Activated CD8-positive, alpha-beta memory T cell treated with anti-CD3 and anti-CD28 coated beads, Interleukin-2, amount 10 ng/mL, durations not matched to agents 7 days and 5 days (primary cell): Measurements from ENCODE around the gene UMAD1. TPM values are rescaled to one million over a fixed set of nuclear protein-coding genes. Genes with fewer than 3 reads are reported as not detected.

Source experiments
- ATAC-seq: fragments of 150-1000 bp; cut with Tn5 transposase; one replicate; pipeline ENCODE4 v1.10.0; 2021; ENCODE audit warnings: moderate library complexity
- CTCF ChIA-PET: fragments of 350-600 bp; sonication (Branson Sonifier 250); formaldehyde crosslinking; loops from one replicate; lab custom pipeline; 2021; ENCODE audit warnings: antibody characterized with exemption; lab: Charles Lee
- DNase-seq: peaks from one replicate; pipeline ENCODE4 v3.0.0-alpha.2; 2020
- H3K27ac Mint-ChIP-seq: one replicate; pipeline ENCODE4 v1.8.0; 2021; ENCODE audit warnings: mild to moderate bottlenecking, mixed read lengths
- H3K27me3 Mint-ChIP-seq: one replicate; pipeline ENCODE4 v1.8.0; 2021; ENCODE audit warnings: mixed read lengths
- H3K36me3 Mint-ChIP-seq: one replicate; pipeline ENCODE4 v1.8.0; 2021; ENCODE audit warnings: mild to moderate bottlenecking, mixed read lengths
- H3K4me1 Mint-ChIP-seq: one replicate; pipeline ENCODE4 v1.8.0; 2021; ENCODE audit warnings: mixed read lengths
- H3K4me3 Mint-ChIP-seq: one replicate; pipeline ENCODE4 v1.8.0; 2021; ENCODE audit warnings: mild to moderate bottlenecking, moderate library complexity, mixed read lengths
- H3K9me3 Mint-ChIP-seq: one replicate; pipeline ENCODE4 v1.8.0; 2022; ENCODE audit warnings: low read depth, mixed read lengths
- total RNA-seq, 2 experiments: library from RNA; stranded (reverse); gene quantifications; one replicate each; pipeline ENCODE4 v1.2.3, GENCODE V29; 2021

The UMAD1 gene
- total RNA-seq, 2 experiments from 2014 or later = 12.3 to 14.2 TPM

DNA sequence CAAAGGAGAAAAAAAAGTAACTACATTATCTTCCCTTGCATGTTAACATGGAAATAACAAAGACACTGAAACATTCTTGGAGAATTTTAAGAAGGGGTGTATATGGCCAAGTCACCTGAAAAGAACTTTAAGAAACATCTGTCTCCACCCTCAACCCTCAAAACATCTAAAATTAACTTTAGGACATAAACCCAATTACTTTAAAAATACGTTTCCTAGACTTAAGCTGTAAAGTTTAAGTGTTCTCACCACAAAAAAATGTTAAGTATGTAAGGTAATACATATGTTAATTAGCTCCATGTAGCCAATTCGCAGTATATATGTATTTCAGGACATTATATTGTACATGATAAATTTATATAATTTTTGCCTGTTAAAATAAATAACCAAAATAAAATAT, 257.0 kb downstream of the UMAD1 start:
- H3K27ac Mint-ChIP-seq = no peak overlapping the region
- ATAC-seq (no peak), DNase-seq (no peak)
- no peaks in the 10 kb centered on the region for H3K27me3 Mint-ChIP-seq
- H3K4me1 Mint-ChIP-seq = peaks cover under 1% of the 10 kb centered on the region
- no peaks in the 10 kb centered on the region for H3K9me3 Mint-ChIP-seq
- peaks cover 3% of the 10 kb centered on the region for H3K36me3 Mint-ChIP-seq
- no peak overlapping the region for H3K4me3 Mint-ChIP-seq
- CTCF ChIA-PET = no interaction called here

DNA sequence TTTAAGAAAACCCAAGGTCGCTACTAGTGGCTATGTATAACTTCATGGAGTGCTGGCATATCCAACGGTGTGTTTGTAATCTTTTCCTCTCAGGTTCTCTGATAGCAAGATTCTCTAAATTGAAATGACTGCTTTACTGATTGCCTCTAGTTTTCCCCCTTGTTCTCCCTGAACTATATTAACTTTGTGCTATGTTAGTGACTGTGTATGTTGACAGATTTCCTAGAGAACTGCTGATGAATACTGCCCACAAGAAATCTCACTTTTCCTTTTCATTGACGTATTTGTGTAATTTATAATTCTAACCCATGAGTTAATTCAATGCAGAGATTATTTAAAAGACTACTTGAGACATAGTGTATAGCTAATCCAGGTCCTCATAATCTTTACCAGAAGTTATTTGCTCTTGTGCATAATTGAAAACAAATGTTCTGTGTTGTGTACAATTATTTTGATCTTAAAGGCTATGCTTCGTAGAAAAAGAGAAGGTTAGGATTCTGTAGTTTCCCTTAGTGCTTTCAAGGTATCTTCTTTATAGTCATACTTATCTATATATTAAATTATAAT, 257.5 kb downstream of the UMAD1 start:
- no peak overlapping the region for H3K4me3 Mint-ChIP-seq
- DNase-seq (no peak), ATAC-seq (no peak)
- H3K9me3 Mint-ChIP-seq = no peaks in the 10 kb centered on the region
- no peak overlapping the region for H3K27ac Mint-ChIP-seq
- H3K36me3 Mint-ChIP-seq = peaks cover 3% of the 10 kb centered on the region
- peaks cover 6% of the 10 kb centered on the region for H3K4me1 Mint-ChIP-seq
- CTCF ChIA-PET = no interaction called here
- no peaks in the 10 kb centered on the region for H3K27me3 Mint-ChIP-seq

DNA sequence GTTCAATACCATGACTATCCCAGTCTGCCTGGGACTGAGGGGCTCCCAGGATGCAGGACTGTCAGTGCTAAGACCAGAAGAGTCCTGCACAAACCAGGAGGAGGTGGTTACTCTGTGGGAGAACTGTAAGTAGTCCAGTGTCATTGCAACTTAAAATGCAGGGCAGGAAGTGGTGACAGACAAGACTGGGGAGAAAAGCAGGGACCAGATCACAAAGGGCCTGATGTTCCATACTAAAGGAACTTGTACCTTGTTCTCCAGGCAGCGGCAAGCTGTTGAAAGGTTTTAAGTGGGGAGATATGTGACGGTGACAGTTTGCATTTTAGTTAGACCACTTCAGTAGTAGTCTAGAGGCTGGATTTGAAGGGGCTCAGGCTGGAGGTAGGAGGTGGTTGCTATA, 262.3 kb downstream of the UMAD1 start:
- Mint-ChIP-seq H3K9me3 (peaks cover 2% of the 10 kb centered on the region), H3K27me3 (no peaks in the 10 kb centered on the region), H3K36me3 (peaks cover 3% of the 10 kb centered on the region), H3K4me1 (peaks cover 12% of the 10 kb centered on the region), H3K27ac (peak overlapping the region; percentile 44), H3K4me3 (no peak overlapping the region)
- CTCF ChIA-PET = interaction anchor here (1.3 kb wide), 1 partner anchor 42 kb away, joined by 3 read pairs; no protein-coding TSS in a partner anchor
- DNase-seq (no peak), ATAC-seq (peak; percentile 27)

DNA sequence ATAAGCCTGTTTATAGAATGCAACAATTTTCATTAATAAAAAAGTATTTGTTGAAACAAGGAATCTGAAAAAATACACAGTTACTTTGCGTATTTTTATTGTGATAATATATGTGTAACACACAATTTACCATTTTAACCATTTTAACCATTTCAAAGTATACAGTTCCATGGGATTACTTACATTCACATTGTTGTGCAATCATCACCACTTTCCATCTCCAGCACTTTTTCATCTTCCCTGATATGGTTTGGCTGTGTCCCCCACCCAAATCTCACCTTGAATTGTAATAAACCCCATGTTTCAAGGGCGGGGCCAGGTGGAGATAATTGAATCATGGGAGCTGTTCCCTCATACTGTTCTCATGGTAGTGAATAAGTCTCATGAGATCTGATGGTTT, 266.8 kb downstream of the UMAD1 start:
- CTCF ChIA-PET = interaction anchor here (1.5 kb wide), 1 partner anchor 12 kb away, joined by 3 read pairs; no protein-coding TSS in a partner anchor
- H3K27me3 Mint-ChIP-seq = no peaks in the 10 kb centered on the region
- no peak overlapping the region for H3K27ac Mint-ChIP-seq
- no peak overlapping the region for H3K4me3 Mint-ChIP-seq
- DNase-seq (no peak), ATAC-seq (no peak)
- peaks cover 12% of the 10 kb centered on the region for H3K4me1 Mint-ChIP-seq
- no peaks in the 10 kb centered on the region for H3K36me3 Mint-ChIP-seq
- H3K9me3 Mint-ChIP-seq = peaks cover 2% of the 10 kb centered on the region

DNA sequence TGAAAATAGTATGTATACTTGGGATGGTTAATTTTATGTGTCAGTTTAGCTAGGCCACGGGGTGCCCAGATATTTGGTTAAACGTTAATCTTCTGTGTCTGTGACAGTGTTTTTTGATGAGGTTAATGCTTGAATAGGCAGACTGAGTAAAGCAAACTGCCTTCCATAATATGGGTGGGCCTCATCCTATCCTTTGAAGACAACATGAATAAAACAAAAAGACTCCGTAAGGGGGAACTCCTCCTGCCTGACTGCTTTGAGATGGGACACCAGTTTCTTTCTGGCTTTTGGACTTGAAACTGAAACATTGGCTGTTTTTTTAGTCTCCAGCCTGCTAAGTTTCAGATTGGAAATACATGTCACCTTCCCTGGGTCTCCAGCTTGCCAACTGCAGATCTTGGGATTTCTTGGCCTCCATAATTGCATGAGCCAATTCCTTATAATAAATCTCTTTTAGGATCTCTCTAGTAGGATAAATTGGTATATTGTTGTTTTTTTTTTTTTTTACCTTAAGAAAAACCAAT, 268.1 kb downstream of the UMAD1 start:
- H3K27me3 Mint-ChIP-seq = no peaks in the 10 kb centered on the region
- CTCF ChIA-PET = interaction anchor here (1.2 to 1.7 kb wide), 2 partner anchors 11 to 21 kb away, joined by 3 to 4 read pairs; no protein-coding TSS in a partner anchor

DNA sequence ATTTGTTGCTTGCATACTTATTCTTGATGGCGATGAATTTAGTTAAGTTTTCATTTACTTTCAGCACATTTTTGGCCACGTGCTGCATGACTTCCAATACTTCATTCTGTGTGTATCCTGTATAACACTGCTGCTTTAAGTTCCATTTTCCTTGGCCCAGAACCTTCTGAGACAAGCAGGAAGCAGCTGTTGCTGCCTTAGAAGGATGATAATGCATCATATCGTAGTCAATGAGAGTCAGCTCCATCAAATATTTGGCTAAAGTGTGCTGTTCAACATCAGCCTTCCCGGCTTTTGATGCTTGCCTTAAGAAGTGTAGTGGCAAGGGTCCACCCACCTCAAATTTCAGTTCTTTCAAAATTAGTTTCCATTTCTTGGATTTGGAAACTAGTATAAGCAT, 268.8 kb downstream of the UMAD1 start:
- H3K27ac Mint-ChIP-seq = no peak overlapping the region
- no peak overlapping the region for H3K4me3 Mint-ChIP-seq
- DNase-seq (no peak), ATAC-seq (no peak)
- peaks cover 2% of the 10 kb centered on the region for H3K9me3 Mint-ChIP-seq
- H3K27me3 Mint-ChIP-seq = no peaks in the 10 kb centered on the region
- no peaks in the 10 kb centered on the region for H3K36me3 Mint-ChIP-seq
- no peaks in the 10 kb centered on the region for H3K4me1 Mint-ChIP-seq
- CTCF ChIA-PET = interaction anchor here (1.7 kb wide), 1 partner anchor 10 kb away, joined by 4 read pairs; no protein-coding TSS in a partner anchor

More for the DNA sequence above, 268.1 kb downstream of the UMAD1 start:
- Mint-ChIP-seq H3K27ac (no peak overlapping the region), H3K36me3 (no peaks in the 10 kb centered on the region), H3K4me1 (peaks cover under 1% of the 10 kb centered on the region), H3K4me3 (no peak overlapping the region), H3K9me3 (peaks cover 2% of the 10 kb centered on the region)
- DNase-seq (no peak), ATAC-seq (no peak)

DNA sequence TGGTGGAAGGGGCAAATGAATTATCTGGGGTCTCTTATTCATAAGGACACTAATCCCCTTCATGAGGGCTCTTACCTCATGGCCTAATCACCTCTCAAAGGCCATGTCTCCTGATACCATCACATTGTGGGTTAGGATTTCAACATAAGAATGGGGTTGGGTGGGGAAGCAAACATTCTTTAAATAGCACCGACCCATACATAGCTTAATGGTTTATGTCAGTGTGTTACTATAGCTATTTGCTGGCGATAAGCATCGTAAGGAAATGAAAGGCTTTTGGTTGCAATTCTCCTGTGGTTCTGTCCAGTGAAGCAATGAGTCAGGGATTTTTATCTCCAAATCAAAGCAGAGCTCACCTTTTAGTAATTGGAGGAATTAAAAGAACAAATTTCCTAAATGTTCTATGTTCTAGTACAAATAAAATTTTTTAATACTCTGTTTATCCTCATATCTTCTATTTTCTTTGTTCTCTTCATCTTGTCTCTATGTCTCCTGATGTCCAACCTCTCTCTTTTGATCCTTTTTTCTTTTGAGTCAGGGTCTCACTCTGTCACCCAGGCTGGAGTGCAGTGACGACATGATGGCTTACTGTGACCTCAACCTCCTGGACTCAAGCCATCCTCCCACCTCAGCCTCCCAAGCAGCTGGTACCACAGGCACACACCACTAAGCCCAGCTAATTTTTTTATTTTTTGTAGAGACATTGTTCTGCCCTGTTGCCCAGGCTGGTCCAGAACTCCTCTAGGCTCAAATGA, 271.0 kb downstream of the UMAD1 start:
- no peaks in the 10 kb centered on the region for H3K27me3 Mint-ChIP-seq
- DNase-seq = no peak
- peaks cover 2% of the 10 kb centered on the region for H3K9me3 Mint-ChIP-seq
- H3K27ac Mint-ChIP-seq = no peak overlapping the region
- no peak for ATAC-seq
- CTCF ChIA-PET = interaction anchor here (1.1 kb wide), 1 partner anchor 139 kb away, joined by 4 read pairs; no protein-coding TSS in a partner anchor
- H3K4me1 Mint-ChIP-seq = no peaks in the 10 kb centered on the region
- H3K4me3 Mint-ChIP-seq = no peak overlapping the region
- no peaks in the 10 kb centered on the region for H3K36me3 Mint-ChIP-seq

DNA sequence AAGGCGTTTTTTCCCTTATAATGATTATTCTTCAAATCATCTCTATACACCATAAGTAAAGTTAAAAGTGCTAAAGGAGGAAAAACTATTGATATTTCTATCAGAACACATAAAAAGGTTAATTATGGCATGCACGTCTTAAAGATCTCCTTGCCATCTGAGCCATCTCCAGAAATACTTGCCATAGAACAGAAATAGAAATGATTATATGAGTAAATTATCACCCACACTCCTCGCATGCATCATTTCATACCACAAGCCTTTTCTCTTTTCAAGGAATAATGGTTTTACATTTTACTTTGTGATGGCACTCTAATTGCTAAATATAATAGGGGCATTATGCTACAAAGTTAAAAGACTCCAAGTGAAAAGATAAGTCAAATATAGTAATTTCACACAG, 272.4 kb downstream of the UMAD1 start:
- CTCF ChIA-PET = no interaction called here
- Mint-ChIP-seq H3K4me1 (no peaks in the 10 kb centered on the region), H3K36me3 (no peaks in the 10 kb centered on the region), H3K27me3 (no peaks in the 10 kb centered on the region), H3K4me3 (no peak overlapping the region), H3K9me3 (no peaks in the 10 kb centered on the region), H3K27ac (no peak overlapping the region)
- ATAC-seq = no peak
- no peak for DNase-seq

DNA sequence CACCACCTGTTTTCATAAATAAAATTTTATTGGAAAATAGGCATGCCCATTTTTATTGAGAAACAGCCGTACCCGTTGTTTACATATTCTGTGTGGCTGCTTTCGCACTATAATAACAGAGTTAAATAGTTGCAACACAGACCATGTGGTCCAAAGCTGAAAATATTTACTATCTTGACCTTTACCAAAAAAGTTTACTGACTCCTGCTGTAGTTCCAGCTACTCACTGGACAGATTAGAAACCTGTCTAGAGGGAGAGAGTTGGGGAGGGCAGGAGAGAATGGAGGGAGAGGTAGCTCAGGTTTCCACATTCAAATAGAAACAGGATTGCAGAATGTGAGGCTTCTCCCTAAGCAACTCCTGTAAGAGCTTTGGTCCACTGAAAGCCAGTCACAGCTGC, 273.0 kb downstream of the UMAD1 start:
- Mint-ChIP-seq H3K36me3 (no peaks in the 10 kb centered on the region), H3K4me3 (no peak overlapping the region), H3K4me1 (no peaks in the 10 kb centered on the region), H3K27me3 (no peaks in the 10 kb centered on the region), H3K9me3 (no peaks in the 10 kb centered on the region), H3K27ac (no peak overlapping the region)
- DNase-seq (no peak), ATAC-seq (no peak)
- CTCF ChIA-PET = no interaction called here

DNA sequence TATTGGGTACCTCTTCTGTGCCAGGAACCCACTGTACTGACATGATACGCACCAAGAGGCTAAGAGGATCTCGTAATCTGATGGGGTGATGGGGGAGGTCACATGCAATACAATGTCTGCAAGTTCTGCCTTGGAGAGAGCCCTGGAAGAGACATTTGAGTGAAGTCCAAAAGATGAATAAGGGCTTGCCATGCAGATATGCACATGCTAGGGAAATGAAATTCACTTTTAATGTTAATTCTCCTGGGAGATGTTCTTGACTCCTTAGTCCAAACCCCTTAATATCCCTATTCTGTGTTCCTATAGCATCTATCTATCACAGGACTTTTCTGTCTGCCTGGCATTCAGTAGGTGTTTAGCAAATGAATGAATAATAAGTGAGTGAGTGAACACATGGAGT, 274.0 kb downstream of the UMAD1 start:
- Mint-ChIP-seq H3K4me1 (peaks cover 6% of the 10 kb centered on the region), H3K36me3 (no peaks in the 10 kb centered on the region), H3K27me3 (no peaks in the 10 kb centered on the region), H3K4me3 (no peak overlapping the region), H3K27ac (no peak overlapping the region), H3K9me3 (no peaks in the 10 kb centered on the region)
- DNase-seq = no peak
- no peak for ATAC-seq
- CTCF ChIA-PET = no interaction called here

DNA sequence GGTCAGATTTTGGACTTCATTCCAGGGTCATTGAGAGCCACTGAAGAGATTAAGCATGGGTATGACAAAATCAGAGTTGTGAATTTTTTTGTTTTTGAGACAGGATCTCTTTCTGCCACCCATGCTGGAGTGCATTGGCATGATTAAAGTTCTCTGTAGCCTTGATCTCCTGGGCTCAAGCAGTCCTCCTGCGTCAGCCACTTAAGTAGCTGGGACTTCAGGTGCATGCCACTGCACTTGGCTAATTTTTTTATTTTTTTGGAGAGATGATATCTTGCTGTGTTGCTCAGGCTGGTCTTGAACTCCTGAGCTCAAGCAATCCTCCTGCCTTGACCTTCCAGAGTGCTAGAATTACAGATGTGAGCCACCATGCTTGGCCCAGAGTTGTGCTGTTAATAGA, 275.5 kb downstream of the UMAD1 start:
- CTCF ChIA-PET = no interaction called here
- ATAC-seq (no peak), DNase-seq (no peak)
- Mint-ChIP-seq H3K36me3 (no peaks in the 10 kb centered on the region), H3K27ac (no peak overlapping the region), H3K27me3 (no peaks in the 10 kb centered on the region), H3K4me1 (peaks cover 15% of the 10 kb centered on the region), H3K9me3 (no peaks in the 10 kb centered on the region), H3K4me3 (no peak overlapping the region)

DNA sequence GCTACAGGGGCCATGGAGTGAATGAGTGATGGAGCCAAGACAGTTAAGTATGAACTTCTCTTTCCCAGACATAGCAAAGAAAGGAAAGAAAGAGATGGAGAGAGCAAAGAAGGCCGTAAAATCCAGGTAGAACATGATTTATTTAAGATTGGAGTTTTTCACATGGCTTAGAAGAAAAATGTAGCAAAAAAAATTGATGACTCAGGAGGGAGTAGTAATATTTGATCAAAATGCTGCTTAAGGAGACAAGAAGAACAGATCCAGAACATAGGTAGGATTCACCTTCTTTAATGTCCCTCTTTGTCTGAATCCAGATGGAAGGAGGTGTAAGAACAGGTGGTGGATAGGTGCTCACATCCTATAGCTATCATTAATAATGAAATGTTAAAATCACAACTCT, 277.0 kb downstream of the UMAD1 start:
- H3K4me3 Mint-ChIP-seq = no peak overlapping the region
- H3K36me3 Mint-ChIP-seq = no peaks in the 10 kb centered on the region
- no peaks in the 10 kb centered on the region for H3K27me3 Mint-ChIP-seq
- H3K27ac Mint-ChIP-seq = no peak overlapping the region
- CTCF ChIA-PET = interaction anchor here (1.2 kb wide), 1 partner anchor 53 kb away, joined by 3 read pairs; no protein-coding TSS in a partner anchor
- peaks cover 25% of the 10 kb centered on the region for H3K4me1 Mint-ChIP-seq
- DNase-seq = no peak
- no peaks in the 10 kb centered on the region for H3K9me3 Mint-ChIP-seq
- no peak for ATAC-seq

DNA sequence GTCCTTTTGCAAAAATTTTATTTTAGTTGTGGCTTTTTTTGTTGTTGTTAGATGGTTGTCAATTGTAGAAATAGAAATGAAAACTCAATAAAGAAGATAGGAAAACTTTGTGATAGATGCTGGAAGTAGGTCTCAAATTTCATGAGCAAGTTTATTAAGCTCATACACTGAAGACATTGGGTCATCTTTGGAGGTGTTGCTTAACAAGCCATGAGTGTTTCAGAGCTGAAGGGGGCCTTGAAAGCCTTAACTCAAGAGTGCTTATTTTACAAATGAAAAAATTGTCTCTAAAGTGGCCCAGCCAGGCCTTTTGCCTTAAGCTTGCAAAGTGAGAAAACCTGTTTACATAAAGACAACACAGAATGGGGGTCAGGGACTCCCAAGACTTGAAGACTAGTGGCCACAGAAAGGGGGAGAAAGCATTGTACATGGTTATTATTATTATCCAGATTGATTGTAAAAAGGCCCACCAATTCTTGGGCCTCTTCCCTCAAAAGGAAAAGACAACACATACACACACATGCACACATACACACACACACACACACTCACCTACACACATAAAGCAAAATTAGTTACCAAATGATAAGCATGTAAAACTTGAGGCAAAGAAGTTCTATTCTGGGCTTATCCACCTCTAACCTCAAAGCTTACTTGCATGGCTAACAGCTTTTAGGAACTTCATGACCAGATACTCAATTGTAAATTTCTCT, 278.3 kb downstream of the UMAD1 start:
- no peaks in the 10 kb centered on the region for H3K27me3 Mint-ChIP-seq
- no peak overlapping the region for H3K27ac Mint-ChIP-seq
- H3K9me3 Mint-ChIP-seq = no peaks in the 10 kb centered on the region
- CTCF ChIA-PET = interaction anchor here (0.7 to 1.6 kb wide), 8 partner anchors 9 to 327 kb away, joined by 3 to 4 read pairs (median 3); no protein-coding TSS in a partner anchor
- ATAC-seq (no peak), DNase-seq (no peak)
- peaks cover 33% of the 10 kb centered on the region for H3K4me1 Mint-ChIP-seq
- H3K36me3 Mint-ChIP-seq = no peaks in the 10 kb centered on the region
- no peak overlapping the region for H3K4me3 Mint-ChIP-seq
